ENCODE results near the gene RAMP1. TPM values are rescaled to one million over a fixed set of nuclear protein-coding genes. Genes with fewer than 3 reads are reported as not detected.

The RAMP1 gene
- total RNA-seq, 1 experiment from 2014 or later, result 0.63 TPM

DNA sequence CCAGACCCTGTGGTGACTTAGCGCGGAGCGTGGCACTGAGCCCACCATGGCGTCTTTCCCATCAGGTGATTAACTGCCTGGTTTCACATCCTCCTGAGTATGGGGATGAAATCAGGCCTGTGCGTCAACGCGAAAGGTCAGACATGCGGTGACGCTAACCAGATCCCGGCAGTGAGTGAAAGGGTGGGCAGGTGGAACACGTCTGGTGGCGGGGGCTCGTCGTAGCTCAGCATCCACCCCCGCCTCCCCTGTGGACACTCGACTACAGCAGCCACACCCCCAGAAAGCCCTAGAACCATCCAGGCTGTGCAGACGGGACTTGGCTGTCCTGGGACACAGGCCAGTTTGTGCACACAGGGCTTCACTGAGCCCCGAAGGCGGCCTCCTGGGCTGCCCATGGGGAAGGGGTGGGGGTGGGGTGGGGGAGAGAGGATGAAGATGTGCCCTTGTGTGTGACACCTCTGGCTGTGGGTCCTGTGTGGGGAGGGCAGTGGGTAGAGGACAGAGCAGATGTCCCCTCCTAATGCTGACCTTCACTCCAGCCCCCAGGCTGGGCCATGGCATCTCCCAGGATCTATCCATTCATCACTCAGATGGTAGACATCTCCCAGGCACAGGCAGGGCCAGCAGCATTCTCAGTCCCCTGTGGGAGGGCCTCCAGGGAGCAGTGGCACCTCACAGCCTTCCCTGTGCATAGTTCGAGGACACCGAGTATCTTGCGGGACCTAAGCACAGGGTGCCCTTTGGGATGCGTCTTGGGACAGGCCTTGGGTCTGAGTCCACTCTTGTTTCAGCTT, 27.5 kb downstream of the RAMP1 start:
- H3K4me2 ChIP-seq (ENCODE audit: insufficient read depth, insufficient read length, low read length), result no peak overlapping the region
- H2BK15ac ChIP-seq (ENCODE audit: low read depth, low read length), result no peak overlapping the region
- H3T11ph ChIP-seq (ENCODE audit: low read length), result no peak overlapping the region
- H3K23ac ChIP-seq (ENCODE audit: insufficient read length, low read depth, low read length), result no peak overlapping the region
- no peak overlapping the region for H3K4ac ChIP-seq (ENCODE audit: low read depth, low read length)
- no peaks in the 10 kb centered on the region for H3K4me1 Mint-ChIP-seq
- no peak overlapping the region for H3K18ac ChIP-seq (ENCODE audit: insufficient read length, low read depth, low read length)
- no peak overlapping the region for H2AFZ ChIP-seq (ENCODE audit: low read length)
- H3K4me3 Mint-ChIP-seq, result no peak overlapping the region
- H4K20me1 ChIP-seq (ENCODE audit: control insufficient read depth, insufficient read depth, insufficient read length), result peaks cover 2% of the 10 kb centered on the region
- H3K4me1 ChIP-seq (ENCODE audit: insufficient read depth, low read length), result no peaks in the 10 kb centered on the region
- no peak overlapping the region; the same call in 1 of the 2 replicates for H3K14ac ChIP-seq (ENCODE audit: insufficient read depth, low read length)
- H2BK20ac ChIP-seq (ENCODE audit: low read depth, low read length, poor library complexity, severe bottlenecking), result no peak overlapping the region
- no peak overlapping the region for H2BK12ac ChIP-seq (ENCODE audit: insufficient read length, low read depth, low read length)
- H3K27ac Mint-ChIP-seq, result no peak overlapping the region
- H3K9me3 ChIP-seq (ENCODE audit: control insufficient read depth, low read depth, low read length), result no peaks in the 10 kb centered on the region
- no peaks in the 10 kb centered on the region for H3K9me3 Mint-ChIP-seq
- H2BK5ac ChIP-seq (ENCODE audit: insufficient read length, low read length), result no peak overlapping the region
- no peak for DNase-seq
- H3K23me2 ChIP-seq (ENCODE audit: insufficient read length, low read depth, low read length, poor library complexity, severe bottlenecking), result peaks cover 2% of the 10 kb centered on the region
- H3K79me1 ChIP-seq (ENCODE audit: insufficient read depth, low read depth, low read length, poor library complexity, severe bottlenecking), result no peaks in the 10 kb centered on the region
- H3K79me2 ChIP-seq (ENCODE audit: insufficient read depth, low read length), result no peaks in the 10 kb centered on the region
- H4K91ac ChIP-seq (ENCODE audit: insufficient read length, low read depth, low read length), result no peak overlapping the region
- TF ChIP-seq, protein P1, sequence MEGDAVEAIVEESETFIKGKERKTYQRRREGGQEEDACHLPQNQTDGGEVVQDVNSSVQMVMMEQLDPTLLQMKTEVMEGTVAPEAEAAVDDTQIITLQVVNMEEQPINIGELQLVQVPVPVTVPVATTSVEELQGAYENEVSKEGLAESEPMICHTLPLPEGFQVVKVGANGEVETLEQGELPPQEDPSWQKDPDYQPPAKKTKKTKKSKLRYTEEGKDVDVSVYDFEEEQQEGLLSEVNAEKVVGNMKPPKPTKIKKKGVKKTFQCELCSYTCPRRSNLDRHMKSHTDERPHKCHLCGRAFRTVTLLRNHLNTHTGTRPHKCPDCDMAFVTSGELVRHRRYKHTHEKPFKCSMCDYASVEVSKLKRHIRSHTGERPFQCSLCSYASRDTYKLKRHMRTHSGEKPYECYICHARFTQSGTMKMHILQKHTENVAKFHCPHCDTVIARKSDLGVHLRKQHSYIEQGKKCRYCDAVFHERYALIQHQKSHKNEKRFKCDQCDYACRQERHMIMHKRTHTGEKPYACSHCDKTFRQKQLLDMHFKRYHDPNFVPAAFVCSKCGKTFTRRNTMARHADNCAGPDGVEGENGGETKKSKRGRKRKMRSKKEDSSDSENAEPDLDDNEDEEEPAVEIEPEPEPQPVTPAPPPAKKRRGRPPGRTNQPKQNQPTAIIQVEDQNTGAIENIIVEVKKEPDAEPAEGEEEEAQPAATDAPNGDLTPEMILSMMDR (conservative IDR thresholded peaks at IDR 0.05), result no peak
- no peak overlapping the region for H3K56ac ChIP-seq (ENCODE audit: insufficient read length, low read depth, low read length)
- H4K5ac ChIP-seq (ENCODE audit: insufficient read length, low read depth, low read length), result no peak overlapping the region
- H3K27ac ChIP-seq (ENCODE audit: insufficient read length, low read depth, low read length), result no peak overlapping the region
- no peak overlapping the region for H2AK5ac ChIP-seq (ENCODE audit: insufficient read length, low read length)
- no CpG with 5 or more reads among the region's 23 CpGs for WGBS (ENCODE audit: extremely low coverage, insufficient read length, low lambda C conversion rate)
- no peaks in the 10 kb centered on the region for H3K27me3 ChIP-seq (ENCODE audit: insufficient read depth, low read length)
- no peak overlapping the region for H4K8ac ChIP-seq (replicated peaks; ENCODE audit: insufficient read length, low read depth, low read length)
- H3K27me3 Mint-ChIP-seq (ENCODE audit: low read depth), result no peaks in the 10 kb centered on the region
- H2BK120ac ChIP-seq (ENCODE audit: low read depth, low read length, poor library complexity, severe bottlenecking), result no peak overlapping the region
- H3K9ac ChIP-seq (ENCODE audit: extremely low read depth, insufficient read length, low read length), result no peak overlapping the region
- H3K36me3 Mint-ChIP-seq (ENCODE audit: insufficient read depth in 1 of 3, low read depth in 3 of 3), result no peaks in the 10 kb centered on the region

All from H9 (cell line).